OCI-LY3 (cell line): ENCODE measurements around the gene ZNF587.

ENCODE experiments used
- EZH2phosphoT487 ChIP-seq: fragments of 200-600 bp; shearing (Covaris generic); IDR thresholded peaks from 2 replicates; pipeline ENCODE4 v1.6.1; 2018; ENCODE audit warnings: antibody characterized with exemption, mixed run types, low read depth
- TF ChIP-seq, protein P1 (sequence below): fragments of 200-600, 300-600 bp; sonication (generic); IDR thresholded peaks from 2 replicates; pipeline ENCODE4 v1.5.1; 2014; ENCODE audit warnings: antibody characterized with exemption, low read length, low read depth

DNA sequence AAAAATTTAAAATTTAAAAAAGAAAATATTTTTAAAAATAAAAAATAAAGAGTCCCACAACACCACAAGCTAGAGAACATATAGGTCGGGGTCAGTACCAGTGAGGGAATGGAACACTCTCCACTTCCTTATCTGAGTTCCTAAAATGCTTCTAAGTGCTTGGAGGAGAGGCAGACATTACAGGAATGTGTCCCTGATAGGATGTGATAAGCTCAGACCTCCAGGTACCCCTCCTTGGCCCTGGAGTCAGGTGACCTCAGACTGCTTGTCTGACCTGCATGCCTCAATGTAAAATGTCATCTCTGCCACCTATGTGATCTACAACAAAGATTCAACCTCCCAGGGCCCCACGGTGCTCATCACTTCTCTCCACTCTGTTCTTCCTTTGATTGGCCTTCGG is 36.4 kb downstream of the ZNF587 start:
- TF ChIP-seq, protein P1, sequence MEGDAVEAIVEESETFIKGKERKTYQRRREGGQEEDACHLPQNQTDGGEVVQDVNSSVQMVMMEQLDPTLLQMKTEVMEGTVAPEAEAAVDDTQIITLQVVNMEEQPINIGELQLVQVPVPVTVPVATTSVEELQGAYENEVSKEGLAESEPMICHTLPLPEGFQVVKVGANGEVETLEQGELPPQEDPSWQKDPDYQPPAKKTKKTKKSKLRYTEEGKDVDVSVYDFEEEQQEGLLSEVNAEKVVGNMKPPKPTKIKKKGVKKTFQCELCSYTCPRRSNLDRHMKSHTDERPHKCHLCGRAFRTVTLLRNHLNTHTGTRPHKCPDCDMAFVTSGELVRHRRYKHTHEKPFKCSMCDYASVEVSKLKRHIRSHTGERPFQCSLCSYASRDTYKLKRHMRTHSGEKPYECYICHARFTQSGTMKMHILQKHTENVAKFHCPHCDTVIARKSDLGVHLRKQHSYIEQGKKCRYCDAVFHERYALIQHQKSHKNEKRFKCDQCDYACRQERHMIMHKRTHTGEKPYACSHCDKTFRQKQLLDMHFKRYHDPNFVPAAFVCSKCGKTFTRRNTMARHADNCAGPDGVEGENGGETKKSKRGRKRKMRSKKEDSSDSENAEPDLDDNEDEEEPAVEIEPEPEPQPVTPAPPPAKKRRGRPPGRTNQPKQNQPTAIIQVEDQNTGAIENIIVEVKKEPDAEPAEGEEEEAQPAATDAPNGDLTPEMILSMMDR, result no peak
- TF ChIP-seq EZH2phosphoT487, result no peak
